IPS-20b (cell line): Measurements from ENCODE around the gene CD177.
"Not testable (repeated sequence)": the region's sequence is repeated elsewhere in the genome, so short reads cannot be mapped to it uniquely, and the experiment has no call there.

Experiments used
- H3K27ac ChIP-seq: one replicate; pipeline ENCODE4 v1.5.1; 2013; ENCODE audit warnings: low read length
- H3K27me3 ChIP-seq: 2 replicates; pipeline ENCODE4 v1.6.1; 2013; ENCODE audit warnings: mild to moderate bottlenecking, low read length, inconsistent platforms; ENCODE audit not compliant: insufficient read depth
- H3K36me3 ChIP-seq: 2 replicates; pipeline ENCODE4 v1.6.1; 2013; ENCODE audit warnings: low read depth, mild to moderate bottlenecking, inconsistent platforms, low read length, moderate library complexity; ENCODE audit not compliant: insufficient read depth
- H3K4me1 ChIP-seq: 2 replicates; pipeline ENCODE4 v1.6.1; 2013; ENCODE audit warnings: mild to moderate bottlenecking, control low read depth, inconsistent platforms, low read length, moderate library complexity; ENCODE audit not compliant: insufficient read depth
- H3K4me3 ChIP-seq: 2 replicates; pipeline ENCODE4 v1.5.1; 2013; ENCODE audit warnings: mild to moderate bottlenecking, low read length, inconsistent platforms
- H3K9ac ChIP-seq: 2 replicates; pipeline ENCODE4 v1.6.1; 2013; ENCODE audit warnings: low read depth, mild to moderate bottlenecking, inconsistent platforms, low read length, moderate library complexity
- H3K9me3 ChIP-seq: 2 replicates; pipeline ENCODE4 v1.6.1; 2013; ENCODE audit warnings: mild to moderate bottlenecking, low read depth, low read length, inconsistent platforms; ENCODE audit not compliant: insufficient read depth

CD177 gene

GRCh38 chr19:43362179-43362578 lies 8.7 kb downstream of the CD177 start:
- H3K4me3 ChIP-seq, result no peak overlapping the region
- H3K27me3 ChIP-seq, result no peaks in the 10 kb centered on the region
- H3K36me3 ChIP-seq, result no peaks in the 10 kb centered on the region
- no peak overlapping the region for H3K27ac ChIP-seq
- H3K9ac ChIP-seq, result no peak overlapping the region
- H3K9me3 ChIP-seq, result no peaks in the 10 kb centered on the region
- no peaks in the 10 kb centered on the region for H3K4me1 ChIP-seq

- H3K4me3 ChIP-seq, result no peak overlapping the region
- no peaks in the 10 kb centered on the region for H3K4me1 ChIP-seq
- no peak overlapping the region for H3K27ac ChIP-seq
- 0 out of 2 replicates have a peak, but pooled peaks cover under 1% of the 10 kb centered on the region for H3K27me3 ChIP-seq
- H3K9ac ChIP-seq, result no peak overlapping the region
- no peaks in the 10 kb centered on the region for H3K36me3 ChIP-seq
- no peaks in the 10 kb centered on the region for H3K9me3 ChIP-seq
These were observed 9.3 kb downstream of the CD177 start for GRCh38 chr19:43362745-43363144.

GRCh38 chr19:43365677-43366076 lies 12.2 kb downstream of the CD177 start:
- not testable (repeated sequence) for H3K4me1 ChIP-seq, H3K27ac ChIP-seq, H3K36me3 ChIP-seq, H3K9ac ChIP-seq, H3K9me3 ChIP-seq, H3K27me3 ChIP-seq, H3K4me3 ChIP-seq

- no peak overlapping the region for H3K27ac ChIP-seq
- H3K4me1 ChIP-seq, result no peaks in the 10 kb centered on the region
- no peak overlapping the region for H3K9ac ChIP-seq
- H3K27me3 ChIP-seq, result peaks cover 7% of the 10 kb centered on the region; the same call in 1 of the 2 replicates
- no peak overlapping the region for H3K4me3 ChIP-seq
- no peaks in the 10 kb centered on the region for H3K36me3 ChIP-seq
- no peaks in the 10 kb centered on the region for H3K9me3 ChIP-seq
These were observed 14.3 kb downstream of the CD177 start for GRCh38 chr19:43367822-43368221.

GRCh38 chr19:43368897-43369296 lies 15.4 kb downstream of the CD177 start:
- H3K9me3 ChIP-seq, H3K27ac ChIP-seq, H3K4me1 ChIP-seq, H3K27me3 ChIP-seq, H3K4me3 ChIP-seq, H3K36me3 ChIP-seq, H3K9ac ChIP-seq: not testable (repeated sequence)

- Histone ChIP-seq H3K4me3 (no peak overlapping the region), H3K27ac (no peak overlapping the region), H3K9ac (no peak overlapping the region), H3K36me3 (no peaks in the 10 kb centered on the region), H3K9me3 (no peaks in the 10 kb centered on the region), H3K27me3 (peaks cover 7% of the 10 kb centered on the region; the same call in 1 of the 2 replicates), H3K4me1 (no peaks in the 10 kb centered on the region)
These were observed 18.4 kb downstream of the CD177 start for GRCh38 chr19:43371909-43372308.

GRCh38 chr19:43372462-43372861 lies 19.0 kb downstream of the CD177 start:
- Histone ChIP-seq H3K27ac (no peak overlapping the region), H3K9ac (no peak overlapping the region), H3K4me3 (no peak overlapping the region), H3K36me3 (no peaks in the 10 kb centered on the region), H3K9me3 (no peaks in the 10 kb centered on the region), H3K4me1 (no peaks in the 10 kb centered on the region), H3K27me3 (peaks cover 7% of the 10 kb centered on the region; the same call in 1 of the 2 replicates)

GRCh38 chr19:43377624-43378023 lies 24.1 kb downstream of the CD177 start:
- H3K9me3 ChIP-seq, H3K36me3 ChIP-seq, H3K4me3 ChIP-seq, H3K9ac ChIP-seq, H3K27me3 ChIP-seq, H3K27ac ChIP-seq, H3K4me1 ChIP-seq: not testable (repeated sequence)

- no peak overlapping the region for H3K27ac ChIP-seq
- H3K9ac ChIP-seq, result no peak overlapping the region
- no peaks in the 10 kb centered on the region for H3K36me3 ChIP-seq
- H3K4me1 ChIP-seq, result no peaks in the 10 kb centered on the region
- no peaks in the 10 kb centered on the region for H3K9me3 ChIP-seq
- no peaks in the 10 kb centered on the region for H3K27me3 ChIP-seq
- no peak overlapping the region for H3K4me3 ChIP-seq
These were observed 26.5 kb downstream of the CD177 start for GRCh38 chr19:43380008-43380407.

GRCh38 chr19:43380771-43381386 lies 27.4 kb downstream of the CD177 start:
- Histone ChIP-seq H3K4me1 (no peaks in the 10 kb centered on the region), H3K9ac (no peak overlapping the region), H3K4me3 (no peak overlapping the region), H3K36me3 (no peaks in the 10 kb centered on the region), H3K27ac (no peak overlapping the region), H3K27me3 (no peaks in the 10 kb centered on the region), H3K9me3 (no peaks in the 10 kb centered on the region)

GRCh38 chr19:43382586-43383216 lies 29.2 kb downstream of the CD177 start:
- not testable (repeated sequence) for H3K9ac ChIP-seq, H3K27me3 ChIP-seq, H3K4me1 ChIP-seq, H3K36me3 ChIP-seq, H3K4me3 ChIP-seq, H3K9me3 ChIP-seq, H3K27ac ChIP-seq

GRCh38 chr19:43383254-43383653 lies 29.8 kb downstream of the CD177 start:
- H3K4me1 ChIP-seq, H3K4me3 ChIP-seq, H3K9me3 ChIP-seq, H3K27me3 ChIP-seq, H3K36me3 ChIP-seq, H3K9ac ChIP-seq, H3K27ac ChIP-seq: not testable (repeated sequence)
